Gastroesophageal sphincter (tissue), 4 donors: ENCODE measurements around the gene MATN1. TPM values are rescaled to one million over a fixed set of nuclear protein-coding genes. Genes with fewer than 3 reads are reported as not detected.

Experiments
- ATAC-seq: fragments of 150-250 bp; one replicate; pipeline ENCODE4 v1.9.1; 2016; ENCODE audit warnings: mild to moderate bottlenecking, moderate library complexity
- H3K27ac ChIP-seq, 4 donors: fragments of 200-600 bp; sonication (generic) in 3 of 4; 1 replicate in 3 of 4; 2 replicates in 1 of 4; pipeline ENCODE4 v1.5.1; 2016 to 2019
- H3K27me3 ChIP-seq: fragments of 200-600 bp; sonication (generic); one replicate; pipeline ENCODE4 v1.5.1; 2019
- H3K36me3 ChIP-seq, 2 donors: fragments of 200-600 bp; sonication (generic); one replicate each; pipeline ENCODE4 v1.5.1; 2019; ENCODE audit warnings: control low read depth in 1 of 2
- H3K4me1 ChIP-seq, 3 donors: fragments of 200-600 bp; sonication (generic); 1 replicate in 2 of 3; 2 replicates in 1 of 3; pipeline ENCODE4 v1.5.1; 2016 to 2019; ENCODE audit warnings: control low read depth in 2 of 3
- H3K4me3 ChIP-seq, 2 donors: fragments of 200-600 bp; sonication (generic); one replicate each; pipeline ENCODE4 v1.5.1; 2019; ENCODE audit warnings: mild to moderate bottlenecking in 1 of 2, moderate library complexity in 1 of 2
- H3K9me3 ChIP-seq, 3 donors: fragments of 200-600 bp; sonication (generic); one replicate each; pipeline ENCODE4 v1.5.1; 2017 to 2019; ENCODE audit warnings: control low read depth in 2 of 3
- EP300 ChIP-seq: sonication (generic); formaldehyde crosslinking; IDR thresholded peaks from one replicate; pipeline ENCODE4 v1.6.1; 2017; ENCODE audit warnings: antibody characterized with exemption, mild to moderate bottlenecking
- POLR2A ChIP-seq, 2 donors: fragments of 450-650 bp; IDR thresholded peaks; one replicate each; pipeline ENCODE4 v1.6.1; 2017; ENCODE audit warnings: antibody characterized with exemption in 2 of 2, mild to moderate bottlenecking in 2 of 2, moderate library complexity in 1 of 2
- POLR2AphosphoS5 ChIP-seq: sonication (generic); formaldehyde crosslinking; IDR thresholded peaks from one replicate; pipeline ENCODE4 v1.6.1; 2017; ENCODE audit warnings: antibody characterized with exemption
- WGBS, 2 donors: methylation state at CpG; one replicate each; pipeline ENCODE4 v1.1.5; 2018; ENCODE audit warnings: low coverage in 1 of 2; 5-methylcytosine and 5-hydroxymethylcytosine counted together
- total RNA-seq, 4 donors: library from RNA; depleted of rRNA; stranded (reverse); fragments of >200 nt; gene quantifications; one replicate each; pipeline ENCODE4 v1.1.0, GENCODE V29; 2016
- TF ChIP-seq, protein P1 (sequence below), 4 experiments: fragments of 200-600 bp in 2 of 4; fragments of 450-650 bp in 2 of 4; sonication (generic) in 1 of 4; IDR thresholded peaks; one replicate each; pipeline ENCODE4 v1.5.1; 2017 to 2019; ENCODE audit warnings: antibody characterized with exemption in 4 of 4, mild to moderate bottlenecking in 2 of 4, moderate library complexity in 2 of 4

The MATN1 gene
- total RNA-seq, 4 donors from 2014 or later: not detected

DNA sequence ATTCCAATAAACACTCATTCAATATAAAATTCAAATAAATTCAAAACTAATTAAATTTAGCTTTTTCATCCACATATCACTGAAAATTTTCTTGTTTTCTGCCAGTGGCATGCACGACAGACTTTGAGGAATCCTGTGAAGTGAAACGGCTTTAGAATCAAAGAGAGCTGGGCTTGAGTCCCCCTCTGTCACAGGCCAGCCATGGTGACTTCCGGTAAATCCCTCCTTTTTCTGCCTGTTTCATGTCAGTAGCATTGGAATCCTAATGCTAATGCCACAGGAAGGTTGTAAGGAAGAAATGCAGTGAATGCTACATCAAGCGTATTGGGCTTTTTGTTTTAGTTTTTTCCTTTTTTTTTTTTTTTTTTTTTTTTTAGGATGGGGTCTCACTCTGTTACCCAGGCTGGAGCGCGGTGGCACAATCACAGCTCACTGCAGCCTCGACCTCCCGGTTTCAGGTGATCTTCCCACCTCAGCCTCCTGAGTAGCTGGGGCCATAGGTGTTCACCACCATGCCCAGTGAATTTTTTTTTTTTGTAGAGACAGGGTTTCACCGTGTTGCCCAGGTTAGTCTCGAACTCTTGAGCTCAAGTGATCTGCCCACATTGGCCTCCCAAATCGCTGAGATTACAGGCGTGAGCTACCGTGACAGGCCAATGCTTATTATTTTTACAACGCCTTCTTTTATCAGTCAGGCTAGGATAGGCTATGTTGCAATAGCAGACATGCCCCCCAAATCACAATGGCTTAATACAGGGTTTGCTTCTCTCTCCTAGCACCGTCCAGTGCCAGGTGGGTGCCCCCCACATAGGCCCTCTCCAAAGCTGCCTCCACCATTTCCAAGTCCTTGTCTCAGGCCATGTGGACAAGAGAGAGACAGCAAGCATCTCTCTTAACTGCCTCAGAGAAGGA, 3.6 kb upstream of the MATN1 start:
- TF ChIP-seq, protein P1, sequence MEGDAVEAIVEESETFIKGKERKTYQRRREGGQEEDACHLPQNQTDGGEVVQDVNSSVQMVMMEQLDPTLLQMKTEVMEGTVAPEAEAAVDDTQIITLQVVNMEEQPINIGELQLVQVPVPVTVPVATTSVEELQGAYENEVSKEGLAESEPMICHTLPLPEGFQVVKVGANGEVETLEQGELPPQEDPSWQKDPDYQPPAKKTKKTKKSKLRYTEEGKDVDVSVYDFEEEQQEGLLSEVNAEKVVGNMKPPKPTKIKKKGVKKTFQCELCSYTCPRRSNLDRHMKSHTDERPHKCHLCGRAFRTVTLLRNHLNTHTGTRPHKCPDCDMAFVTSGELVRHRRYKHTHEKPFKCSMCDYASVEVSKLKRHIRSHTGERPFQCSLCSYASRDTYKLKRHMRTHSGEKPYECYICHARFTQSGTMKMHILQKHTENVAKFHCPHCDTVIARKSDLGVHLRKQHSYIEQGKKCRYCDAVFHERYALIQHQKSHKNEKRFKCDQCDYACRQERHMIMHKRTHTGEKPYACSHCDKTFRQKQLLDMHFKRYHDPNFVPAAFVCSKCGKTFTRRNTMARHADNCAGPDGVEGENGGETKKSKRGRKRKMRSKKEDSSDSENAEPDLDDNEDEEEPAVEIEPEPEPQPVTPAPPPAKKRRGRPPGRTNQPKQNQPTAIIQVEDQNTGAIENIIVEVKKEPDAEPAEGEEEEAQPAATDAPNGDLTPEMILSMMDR (IDR thresholded peaks at IDR 0.05): no peak
- TF ChIP-seq EP300 (no peak), POLR2AphosphoS5 (no peak), POLR2A (IDR thresholded peaks at IDR 0.05) (no peak)
- Histone ChIP-seq H3K4me3 (no peak overlapping the region), H3K27ac (no peak overlapping the region), H3K4me1 (peaks cover 0 to 8% (median 0%) of the 10 kb centered on the region in 3 donors), H3K9me3 (no peaks in the 10 kb centered on the region), H3K36me3 (peaks cover 0 to 33% of the 10 kb centered on the region in 2 donors), H3K27me3 (no peaks in the 10 kb centered on the region)
- WGBS, 2 donors: 76 to 91% methylated on average over 10 to 11 of the region's 15 CpGs
- no peak for ATAC-seq

- Histone ChIP-seq H3K4me1 (peaks cover 0 to 8% (median 0%) of the 10 kb centered on the region in 3 donors), H3K36me3 (peaks cover 0 to 33% of the 10 kb centered on the region in 2 donors), H3K9me3 (no peaks in the 10 kb centered on the region), H3K4me3 (no peak overlapping the region), H3K27me3 (no peaks in the 10 kb centered on the region), H3K27ac (no peak overlapping the region)
- whole genome bisulfite sequencing, 2 donors: 64 to 85% methylated on average over 4 to 7 of the region's 7 CpGs
- ATAC-seq: no peak
- TF ChIP-seq POLR2AphosphoS5 (no peak), EP300 (no peak), POLR2A (IDR thresholded peaks at IDR 0.05) (no peak)
- TF ChIP-seq, protein P1 (IDR thresholded peaks at IDR 0.05): no peak
Observed at GRCh38 chr1:30726236-30726635, 2.9 kb upstream of the MATN1 start.

GRCh38 chr1:30725450-30726095, 2.2 kb upstream of the MATN1 start:
- TF ChIP-seq POLR2A (IDR thresholded peaks at IDR 0.05) (no peak), POLR2AphosphoS5 (no peak), EP300 (no peak)
- TF ChIP-seq, protein P1 (IDR thresholded peaks at IDR 0.05): no peak
- H3K4me1 ChIP-seq: peaks cover 0 to 8% (median 0%) of the 10 kb centered on the region in 3 donors
- peaks cover 0 to 33% of the 10 kb centered on the region in 2 donors for H3K36me3 ChIP-seq
- no peak for ATAC-seq
- no peak overlapping the region for H3K4me3 ChIP-seq
- WGBS, 2 donors: 38 to 88% methylated on average over 1 of the region's 17 CpGs
- H3K27me3 ChIP-seq: no peaks in the 10 kb centered on the region
- no peaks in the 10 kb centered on the region for H3K9me3 ChIP-seq
- no peak overlapping the region for H3K27ac ChIP-seq

DNA sequence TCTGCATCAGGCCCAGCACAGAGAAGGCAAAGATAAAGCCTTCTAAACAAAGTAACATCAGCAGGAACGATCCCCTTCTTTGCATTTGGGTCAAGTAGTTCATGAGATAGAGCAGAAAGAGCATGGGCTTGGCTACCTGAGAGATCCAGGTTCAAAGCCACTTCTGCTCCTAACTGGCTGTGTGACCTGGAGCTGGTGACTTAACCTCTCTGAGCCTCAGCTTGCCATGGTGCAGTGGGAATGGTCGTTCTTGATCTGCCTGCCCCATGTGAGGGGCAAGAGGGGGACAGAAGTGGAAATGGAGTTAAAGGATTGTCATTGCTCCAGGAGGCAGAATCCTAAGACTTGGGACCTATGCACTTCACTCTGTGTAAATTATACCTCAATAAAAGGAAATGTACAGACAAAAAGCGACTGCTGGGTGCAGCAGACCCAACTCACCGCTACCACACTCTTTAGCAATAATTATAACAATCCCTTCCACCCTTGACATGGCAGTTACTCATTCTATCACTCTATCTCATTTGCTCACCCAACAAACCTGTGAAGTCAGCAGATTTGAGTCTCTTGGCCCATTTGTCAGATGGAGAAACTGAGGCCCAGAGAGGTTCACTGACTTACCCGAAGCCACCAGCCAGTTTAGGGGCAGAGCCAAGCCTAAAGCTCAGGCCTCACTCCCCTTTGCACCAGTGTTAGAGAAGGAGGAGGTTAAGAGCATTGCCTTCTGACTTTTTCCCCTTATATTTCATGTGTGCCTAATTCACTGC, 1.5 kb upstream of the MATN1 start:
- ATAC-seq: no peak
- H3K27ac ChIP-seq: no peak overlapping the region

GRCh38 chr1:30724175-30724574, 790 bp upstream of the MATN1 start:
- Histone ChIP-seq H3K27me3 (no peaks in the 10 kb centered on the region), H3K4me3 (no peak overlapping the region), H3K9me3 (no peaks in the 10 kb centered on the region), H3K36me3 (peaks cover 0 to 33% of the 10 kb centered on the region in 2 donors), H3K4me1 (peaks cover 0 to 10% (median 4%) of the 10 kb centered on the region in 3 donors), H3K27ac (no peak overlapping the region)
- ATAC-seq: no peak
- 80 to 100% methylated on average over 2 of the region's 2 CpGs for WGBS, 2 donors
- TF ChIP-seq POLR2A (IDR thresholded peaks at IDR 0.05): no peak

More for the DNA sequence above, 1.5 kb upstream of the MATN1 start:
- Histone ChIP-seq H3K4me3 (no peak overlapping the region), H3K4me1 (peaks cover 0 to 4% (median 0%) of the 10 kb centered on the region in 3 donors), H3K36me3 (peaks cover 0 to 33% of the 10 kb centered on the region in 2 donors), H3K9me3 (no peaks in the 10 kb centered on the region), H3K27me3 (no peaks in the 10 kb centered on the region)
- no peak for TF ChIP-seq EP300
- 83 to 84% methylated on average over 3 to 4 of the region's 5 CpGs for WGBS, 2 donors
